ENCODE results near the gene PELI3.

- TF ChIP-seq CTCF (IDR thresholded peaks at IDR 0.05): no peak
- TF ChIP-seq POLR2A (IDR thresholded peaks at IDR 0.05): no peak
Measured at GRCh38 chr11:66472054-66472453, 5.3 kb downstream of the PELI3 start.

Measured in esophagus squamous epithelium (tissue), 4 donors.